Cardiac fibroblast (primary cell): ENCODE measurements around the gene GPHN.
"Not testable (repeated sequence)": the region's sequence is repeated elsewhere in the genome, so short reads cannot be mapped to it uniquely, and the experiment has no call there.

Source experiments
- DNase-seq, 2 donors: peaks; one replicate each; pipeline versions ENCODE4 v3.0.0 to v3.0.0-alpha.2; 2010; ENCODE audit warnings: low read depth in 2 of 2
- H3K4me3 ChIP-seq, 2 donors: replicated peaks in 1 of 2; 1 replicate in 1 of 2; 2 replicates in 1 of 2; pipeline ENCODE4 v1.5.1; 2011; ENCODE audit warnings: low read depth in 2 of 2, low read length in 2 of 2, mild to moderate bottlenecking in 2 of 2, moderate library complexity in 1 of 2
- CTCF ChIP-seq: IDR thresholded peaks from one replicate; pipeline ENCODE4 v1.5.1; 2011; ENCODE audit warnings: low read depth, mild to moderate bottlenecking, low read length, inconsistent platforms

The GPHN gene

GRCh38 chr14:66677780-66678179, 169.8 kb downstream of the GPHN start:
- TF ChIP-seq CTCF, result no peak
- DNase-seq, result no peak

DNA sequence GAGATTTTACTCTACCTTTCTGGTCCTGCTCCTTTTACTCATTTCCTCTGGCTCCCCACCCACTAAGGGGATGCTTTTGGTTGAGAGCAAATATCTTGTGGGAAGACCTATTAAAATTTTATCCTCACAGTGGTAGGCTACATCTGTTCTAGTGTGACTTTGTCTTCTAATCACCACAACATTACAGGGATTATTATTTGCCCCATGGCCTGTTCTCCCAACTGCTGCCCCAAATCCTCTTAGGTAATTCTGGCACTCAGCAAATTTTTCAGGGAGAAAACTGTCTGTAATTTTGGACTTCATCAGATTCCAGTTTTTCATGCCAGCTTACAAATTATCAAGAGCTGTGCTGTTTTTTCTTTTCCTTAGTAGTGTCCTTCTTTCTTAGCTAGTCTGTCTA, 172.3 kb downstream of the GPHN start:
- DNase-seq, result no peak
- no peak for TF ChIP-seq CTCF
- H3K4me3 ChIP-seq, result no peak overlapping the region

More at GRCh38 chr14:66677780-66678179, 169.8 kb downstream of the GPHN start:
- no peak overlapping the region for H3K4me3 ChIP-seq

- no peak for TF ChIP-seq CTCF
- DNase-seq, result no peak
- no peak overlapping the region for H3K4me3 ChIP-seq
These were observed 188.4 kb downstream of the GPHN start for GRCh38 chr14:66696326-66696725.

GRCh38 chr14:66698503-66698902, 190.6 kb downstream of the GPHN start:
- no peak for TF ChIP-seq CTCF
- no peak overlapping the region for H3K4me3 ChIP-seq
- DNase-seq, result no peak

DNA sequence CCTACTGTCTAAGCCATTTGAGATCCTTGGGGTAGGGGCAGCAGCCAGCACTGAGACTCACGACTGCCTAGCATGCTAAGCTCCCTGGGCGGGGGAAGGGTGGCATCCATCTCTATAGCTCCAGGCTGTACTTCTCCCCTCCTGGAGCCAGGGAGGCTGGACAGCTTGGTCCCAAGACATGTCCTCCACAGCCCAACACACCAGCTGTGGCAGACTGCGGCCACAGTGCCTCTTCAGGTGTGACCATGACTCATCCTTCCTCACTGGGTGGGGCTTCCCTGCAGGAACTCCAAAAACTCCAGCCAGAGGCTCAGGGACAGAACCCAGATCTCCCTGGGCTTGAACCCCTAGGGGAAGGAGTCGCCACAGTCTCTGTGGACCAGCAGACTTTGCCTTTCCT, 193.9 kb downstream of the GPHN start:
- H3K4me3 ChIP-seq, result no peak overlapping the region
- no peak for DNase-seq
- TF ChIP-seq CTCF, result no peak

- TF ChIP-seq CTCF, result no peak
- no peak overlapping the region for H3K4me3 ChIP-seq
- peak in 1 of 2 donors; percentile 37 for DNase-seq
These were observed 200.3 kb downstream of the GPHN start for GRCh38 chr14:66708267-66708666.

DNA sequence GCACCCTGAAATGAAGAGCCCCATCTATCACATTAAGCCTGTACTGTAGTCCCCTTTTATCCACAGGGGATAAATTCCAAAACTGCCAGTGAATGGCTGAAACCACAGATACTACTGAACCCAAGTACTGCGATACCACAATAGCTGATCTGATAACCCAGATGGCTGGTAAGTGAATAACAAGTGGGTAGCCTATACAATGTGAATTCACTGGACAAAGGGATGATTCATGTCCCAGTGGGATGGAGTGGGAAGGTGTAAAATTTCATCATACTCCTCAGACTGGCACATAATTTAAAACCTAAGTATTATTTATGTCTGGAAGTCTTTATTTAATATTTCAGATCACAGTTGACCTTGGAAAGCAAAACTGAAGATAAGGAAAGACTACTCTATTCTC, 201.3 kb downstream of the GPHN start:
- TF ChIP-seq CTCF, result no peak
- DNase-seq, result peak; percentile 40 to 69

GRCh38 chr14:66714291-66714690, 206.3 kb downstream of the GPHN start:
- not testable (repeated sequence) for DNase-seq, H3K4me3 ChIP-seq

More for the DNA sequence above, 201.3 kb downstream of the GPHN start:
- no peak overlapping the region for H3K4me3 ChIP-seq

DNA sequence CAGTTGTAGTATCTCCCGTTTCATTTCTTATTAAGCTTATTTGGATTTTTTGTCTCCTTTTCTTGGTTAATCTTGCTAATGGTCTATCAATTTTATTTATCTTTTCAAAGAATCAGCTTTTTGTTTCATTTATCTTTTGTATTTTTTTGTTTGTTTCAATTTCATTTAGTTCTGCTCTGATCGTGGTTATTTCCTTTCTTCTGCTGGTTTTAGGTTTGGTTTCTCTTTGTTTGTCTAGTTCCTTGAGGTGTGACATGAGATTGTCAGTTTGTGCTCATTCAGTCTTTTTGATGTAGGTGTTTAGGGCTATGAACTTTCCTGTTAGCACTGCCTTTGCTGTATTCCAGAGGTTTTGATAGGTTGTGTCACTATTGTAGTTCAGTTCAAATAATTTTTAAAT, 207.4 kb downstream of the GPHN start:
- DNase-seq, H3K4me3 ChIP-seq: not testable (repeated sequence)
